ENCODE results near the gene ANKRD40.

DNA sequence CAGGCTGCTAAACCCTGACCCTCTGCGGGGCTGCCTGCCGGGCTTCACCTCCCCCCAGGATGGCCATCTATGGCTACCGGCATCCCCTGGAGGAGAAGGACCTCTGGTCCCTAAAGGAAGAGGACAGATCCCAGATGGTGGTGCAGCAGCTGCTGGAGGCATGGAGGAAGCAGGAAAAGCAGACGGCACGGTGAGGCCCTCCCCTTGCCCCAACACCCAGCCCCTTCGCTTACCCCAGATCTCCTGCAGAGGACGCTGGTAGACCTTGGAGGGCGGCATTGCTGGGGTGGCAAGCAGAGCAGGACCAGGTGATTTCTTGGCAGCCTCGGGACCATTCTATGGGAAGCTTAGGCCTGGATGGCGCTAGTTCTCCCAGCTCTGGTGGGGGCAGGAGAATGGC lies 48.5 kb downstream of the ANKRD40 start:
- TF ChIP-seq EZH2 (IDR thresholded peaks at IDR 0.05) (no peak), EZH2phosphoT487 (IDR thresholded peaks at IDR 0.05) (no peak)
- TF ChIP-seq, protein P1, sequence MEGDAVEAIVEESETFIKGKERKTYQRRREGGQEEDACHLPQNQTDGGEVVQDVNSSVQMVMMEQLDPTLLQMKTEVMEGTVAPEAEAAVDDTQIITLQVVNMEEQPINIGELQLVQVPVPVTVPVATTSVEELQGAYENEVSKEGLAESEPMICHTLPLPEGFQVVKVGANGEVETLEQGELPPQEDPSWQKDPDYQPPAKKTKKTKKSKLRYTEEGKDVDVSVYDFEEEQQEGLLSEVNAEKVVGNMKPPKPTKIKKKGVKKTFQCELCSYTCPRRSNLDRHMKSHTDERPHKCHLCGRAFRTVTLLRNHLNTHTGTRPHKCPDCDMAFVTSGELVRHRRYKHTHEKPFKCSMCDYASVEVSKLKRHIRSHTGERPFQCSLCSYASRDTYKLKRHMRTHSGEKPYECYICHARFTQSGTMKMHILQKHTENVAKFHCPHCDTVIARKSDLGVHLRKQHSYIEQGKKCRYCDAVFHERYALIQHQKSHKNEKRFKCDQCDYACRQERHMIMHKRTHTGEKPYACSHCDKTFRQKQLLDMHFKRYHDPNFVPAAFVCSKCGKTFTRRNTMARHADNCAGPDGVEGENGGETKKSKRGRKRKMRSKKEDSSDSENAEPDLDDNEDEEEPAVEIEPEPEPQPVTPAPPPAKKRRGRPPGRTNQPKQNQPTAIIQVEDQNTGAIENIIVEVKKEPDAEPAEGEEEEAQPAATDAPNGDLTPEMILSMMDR (IDR thresholded peaks at IDR 0.05) = no peak
